HG03139 (cell line): ENCODE results near the gene LAMTOR5.
"Not testable (repeated sequence)": the region's sequence is repeated elsewhere in the genome, so short reads cannot be mapped to it uniquely, and the experiment has no call there.

Experiments
- ATAC-seq: cut with Tn5 transposase; IDR thresholded peaks from one replicate; pipeline ENCODE4 v1.9.1; 2021; ENCODE audit not compliant: unreplicated experiment

Gene LAMTOR5

DNA sequence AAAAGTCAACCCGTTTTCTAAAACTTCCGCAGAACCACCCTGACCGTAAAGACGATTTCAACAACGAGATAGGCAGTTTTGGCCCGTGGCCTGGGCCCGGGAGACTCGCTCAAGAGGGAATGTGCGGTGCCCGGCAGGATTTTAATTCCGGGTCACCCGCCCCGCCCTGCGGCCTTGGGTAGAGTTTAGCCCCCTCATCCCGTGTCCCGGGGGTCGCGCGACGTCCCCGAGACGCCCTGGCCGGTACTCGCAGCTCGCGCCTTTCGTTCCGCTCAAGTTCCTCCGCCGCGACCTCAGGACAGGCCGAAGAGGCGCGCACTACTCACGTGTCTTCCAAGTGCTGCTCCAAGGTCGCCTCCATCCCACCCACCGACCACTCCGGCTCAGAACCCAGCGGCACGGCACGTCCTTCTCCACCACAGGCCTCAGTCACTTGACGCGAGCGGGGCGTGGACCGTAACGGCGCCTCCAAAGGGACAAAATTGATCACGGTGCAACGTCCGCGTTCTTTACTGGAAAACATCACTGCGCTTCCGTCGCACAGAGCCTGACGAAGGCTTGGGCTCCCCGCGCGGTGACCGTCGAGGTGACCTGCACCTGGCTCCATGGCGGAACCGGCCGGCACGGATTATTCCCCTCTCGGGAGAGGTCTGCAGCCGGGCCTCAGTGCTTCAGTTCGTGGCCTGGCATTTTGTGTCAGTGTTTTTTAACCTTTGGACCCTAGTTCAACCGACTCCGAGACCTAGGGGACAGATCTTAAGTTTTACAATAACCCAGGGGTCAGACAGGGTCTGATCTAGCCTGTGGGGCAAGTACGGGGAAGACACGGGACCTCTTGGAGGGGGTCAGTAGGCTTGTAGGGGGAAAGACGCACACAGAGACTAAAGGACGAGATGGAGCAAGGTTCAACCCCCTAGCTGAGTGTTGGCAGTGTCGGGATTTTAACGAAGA, at the start of gene LAMTOR5:
Gene LAMTOR5, minus strand, starts transcription at position 435 of the 951 bp plus-strand sequence. Its CDS starts 74 bp downstream, at position 361.
- peak; percentile 86 for ATAC-seq

DNA sequence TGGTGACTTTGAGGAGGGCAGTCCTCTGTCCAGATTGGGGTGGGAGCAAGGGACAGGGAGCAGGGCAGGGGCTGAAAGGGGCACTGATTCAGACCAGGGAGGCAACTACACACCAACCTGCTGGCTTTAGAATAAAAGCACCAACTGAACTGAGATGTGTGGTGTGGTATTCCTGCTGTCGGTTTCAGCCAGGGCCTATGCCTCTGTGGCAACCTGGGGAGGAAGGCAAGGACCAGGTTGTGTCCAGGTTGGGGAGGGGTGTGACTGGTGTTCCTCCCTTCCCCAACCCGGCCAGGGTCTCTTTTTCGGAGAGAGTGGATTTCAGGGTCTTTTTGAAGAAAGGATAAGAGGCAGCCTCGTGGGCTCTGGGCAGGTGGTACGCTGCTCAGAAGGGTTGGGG, 49.7 kb upstream of the LAMTOR5 start:
- ATAC-seq = no peak

DNA sequence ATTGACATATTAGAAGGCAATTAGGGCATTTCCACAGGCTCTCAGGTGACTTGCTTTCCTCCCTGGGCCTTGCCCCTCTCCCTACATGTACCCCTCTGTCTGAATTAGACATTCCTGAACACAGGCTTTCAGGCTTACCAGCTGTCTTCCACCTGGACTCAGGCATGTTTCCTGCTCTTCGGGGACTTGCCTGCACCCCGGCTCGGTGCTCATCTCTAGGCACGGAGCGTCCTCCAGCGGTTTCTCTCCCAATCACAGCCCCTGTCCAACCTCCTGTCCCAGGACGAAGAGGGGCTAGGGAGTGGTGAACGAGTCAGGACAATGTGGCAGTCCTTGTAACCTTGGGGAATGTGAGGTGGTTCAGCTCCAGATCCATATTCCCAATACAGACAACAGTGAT, 47.7 kb upstream of the LAMTOR5 start:
- no peak for ATAC-seq

DNA sequence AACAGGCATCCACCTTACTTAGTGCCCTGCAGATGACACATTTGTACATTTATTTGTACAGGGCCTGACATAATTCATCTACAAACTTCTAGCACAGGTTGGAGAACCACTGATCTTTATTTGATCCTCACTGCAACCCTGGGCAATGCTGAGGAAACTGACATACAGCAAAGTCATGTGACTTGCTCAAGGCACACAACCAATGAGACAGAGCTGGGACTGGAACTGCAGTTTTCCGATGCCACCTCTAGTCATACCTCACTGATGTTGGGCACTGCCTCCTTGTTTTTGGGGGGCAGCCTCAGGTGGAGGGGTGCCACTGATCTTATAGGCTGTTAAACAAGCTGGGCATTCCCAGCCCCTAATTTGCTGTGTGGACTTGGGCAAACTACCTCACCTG, 46.8 kb upstream of the LAMTOR5 start:
- no peak for ATAC-seq

DNA sequence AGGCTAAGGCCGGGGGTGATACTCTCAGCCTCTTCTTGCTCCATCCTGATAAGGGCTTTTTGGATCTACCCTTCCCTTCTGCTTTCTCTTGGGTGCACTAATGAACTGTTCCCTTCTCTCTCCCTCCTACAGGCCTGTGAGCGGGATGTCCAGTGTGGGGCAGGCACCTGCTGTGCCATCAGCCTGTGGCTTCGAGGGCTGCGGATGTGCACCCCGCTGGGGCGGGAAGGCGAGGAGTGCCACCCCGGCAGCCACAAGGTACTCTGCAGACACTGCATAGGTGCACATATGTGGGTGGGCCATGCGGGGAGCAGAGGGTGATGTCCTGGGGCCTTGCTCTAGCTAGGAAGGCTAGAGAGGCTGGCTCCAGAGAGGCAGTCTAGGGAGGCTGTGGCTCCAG, 46.3 kb upstream of the LAMTOR5 start:
- no peak for ATAC-seq

DNA sequence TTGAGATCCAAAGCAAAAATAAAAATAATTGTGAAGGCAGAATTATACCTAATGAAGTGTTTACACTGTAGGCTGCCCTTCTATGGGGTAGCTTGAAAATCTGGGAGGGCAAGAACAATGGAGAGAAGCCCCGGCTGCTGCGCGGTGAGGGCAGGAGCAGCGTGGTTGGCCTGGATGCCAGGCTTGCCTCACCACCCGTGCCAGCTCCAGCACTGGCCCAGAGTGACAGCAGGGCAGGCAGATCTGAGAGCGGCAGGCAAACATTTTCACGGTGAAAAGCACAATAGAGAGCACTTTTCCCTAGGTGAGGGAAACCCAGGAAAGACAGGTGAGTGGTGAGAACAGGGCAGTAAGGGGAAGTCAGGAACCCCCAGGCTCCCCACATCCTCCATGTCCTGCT, 44.8 kb upstream of the LAMTOR5 start:
- ATAC-seq = no peak

DNA sequence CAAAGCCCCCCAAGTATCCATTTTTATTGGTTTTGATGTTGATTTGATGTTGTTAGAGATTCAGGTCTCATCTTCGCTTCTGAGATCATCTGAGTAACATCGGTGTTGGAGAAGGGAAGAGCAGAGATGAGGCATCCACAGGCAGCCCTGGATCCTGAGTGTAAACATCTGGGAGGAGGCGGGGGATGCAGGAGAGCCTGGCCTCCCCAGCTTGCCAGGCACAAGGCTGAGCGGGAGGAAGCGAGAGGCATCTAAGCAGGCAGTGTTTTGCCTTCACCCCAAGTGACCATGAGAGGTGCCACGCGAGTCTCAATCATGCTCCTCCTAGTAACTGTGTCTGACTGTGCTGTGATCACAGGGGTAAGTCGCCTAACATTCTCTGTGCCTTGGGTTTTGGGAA, 43.4 kb upstream of the LAMTOR5 start, which contains the start of gene PROK1:
Gene PROK1, plus strand, starts transcription at position 221 of the 400 bp plus-strand sequence. Its CDS starts 68 bp downstream, at position 289.
- ATAC-seq = no peak

DNA sequence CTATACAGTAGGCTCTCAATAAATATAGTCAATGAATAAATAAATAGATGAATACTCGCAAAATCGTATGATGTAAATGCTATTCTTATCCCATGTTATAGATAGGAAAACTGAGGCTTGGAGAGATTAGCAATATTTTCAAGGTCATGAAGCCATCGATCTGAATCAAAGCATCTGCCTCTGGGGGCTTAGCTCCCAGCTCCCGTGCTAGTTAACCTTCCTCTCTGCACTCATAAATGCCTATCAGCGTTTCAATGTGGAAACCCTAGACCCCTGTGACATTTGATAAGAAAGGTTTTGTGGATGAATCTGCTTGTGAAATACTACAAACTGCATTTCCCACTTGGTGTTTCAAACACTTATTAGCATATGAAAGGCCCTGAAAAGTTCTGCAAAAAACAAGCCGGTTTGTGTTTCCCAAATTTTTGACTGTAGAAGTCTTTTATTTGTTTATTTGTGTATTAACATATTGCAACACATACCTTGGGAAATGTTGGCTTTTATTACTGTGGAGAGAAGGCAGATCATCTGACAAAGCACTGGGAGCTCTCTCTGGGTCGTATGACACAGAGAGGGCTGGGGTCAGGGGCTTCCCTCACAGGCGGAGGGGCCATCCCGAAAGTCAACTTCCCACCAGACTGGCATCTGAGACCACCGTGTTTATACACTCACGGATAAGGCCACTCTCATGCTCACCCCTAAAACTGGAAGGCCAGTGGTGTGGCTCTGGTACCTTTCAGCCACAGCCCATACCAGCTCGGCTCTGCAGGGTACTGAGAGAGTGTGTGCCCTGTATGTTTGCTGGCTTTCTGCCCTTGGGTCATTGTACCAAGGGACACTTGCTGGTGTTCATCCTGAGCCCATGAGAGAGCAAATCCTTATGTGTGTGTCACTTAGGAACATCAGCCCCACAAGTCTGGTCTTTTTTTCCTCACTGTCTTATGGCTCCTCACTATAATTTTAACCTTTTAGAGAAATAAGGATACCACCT, 42.5 kb upstream of the LAMTOR5 start:
- no peak for ATAC-seq

DNA sequence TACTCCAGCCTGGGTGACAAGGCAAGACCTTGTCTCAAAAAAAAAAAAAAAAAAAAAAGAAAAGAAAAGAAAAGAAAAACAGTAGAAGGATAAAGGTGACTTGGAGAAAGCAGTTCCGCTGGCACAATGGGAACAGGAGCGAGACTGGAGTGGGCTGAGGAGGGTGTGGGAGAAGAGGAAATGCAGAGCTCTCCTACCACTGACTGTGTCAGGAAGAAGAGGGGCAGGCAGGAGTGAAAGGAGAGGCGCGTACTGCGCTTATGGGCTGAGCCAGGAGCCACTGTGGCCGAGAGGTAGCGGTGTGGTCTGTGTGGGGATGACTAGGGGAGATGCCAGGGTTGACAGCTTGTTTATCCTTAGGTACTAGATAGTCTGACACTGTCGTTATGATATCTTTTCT, 37.1 kb upstream of the LAMTOR5 start:
- ATAC-seq = no peak

DNA sequence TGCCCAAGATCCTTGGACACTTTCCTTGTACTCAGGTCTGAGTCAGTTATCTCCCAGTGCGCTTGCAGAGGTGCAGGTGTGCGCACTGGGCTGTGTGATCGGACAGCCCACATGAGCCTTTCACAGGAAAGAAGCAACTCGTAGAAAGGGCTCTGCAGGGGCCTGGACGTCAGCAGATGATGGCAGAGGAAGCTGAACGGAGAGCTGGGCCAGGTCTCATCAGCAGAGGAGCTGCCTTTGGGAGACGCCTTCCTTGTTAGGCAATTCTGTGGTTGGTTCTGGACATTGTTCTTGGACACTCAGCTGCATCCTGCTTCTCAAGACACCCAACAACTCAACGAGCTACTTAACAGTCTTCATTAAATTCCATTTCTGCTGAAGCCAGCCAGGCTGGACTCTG, 36.0 kb upstream of the LAMTOR5 start:
- ATAC-seq = no peak

DNA sequence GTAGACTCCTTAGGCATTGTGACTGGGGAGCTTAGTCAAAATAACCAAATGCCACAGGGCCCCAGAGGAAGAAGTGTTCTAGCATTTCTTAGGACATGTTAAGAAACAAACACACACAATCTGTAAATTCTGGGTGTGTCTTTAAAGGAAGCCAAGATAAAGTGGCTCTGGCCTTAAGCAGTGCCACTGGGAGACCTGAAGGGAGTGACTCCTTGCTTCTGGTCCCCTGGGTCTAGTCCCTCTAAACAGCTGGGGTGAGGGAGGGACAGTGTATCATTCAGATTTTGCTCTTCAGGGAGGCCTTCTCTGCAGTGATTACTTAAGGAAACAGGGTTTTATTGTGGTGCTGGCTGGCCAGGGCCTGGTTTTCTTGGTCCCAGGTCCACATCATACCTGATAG, 34.4 kb upstream of the LAMTOR5 start:
- ATAC-seq = no peak

DNA sequence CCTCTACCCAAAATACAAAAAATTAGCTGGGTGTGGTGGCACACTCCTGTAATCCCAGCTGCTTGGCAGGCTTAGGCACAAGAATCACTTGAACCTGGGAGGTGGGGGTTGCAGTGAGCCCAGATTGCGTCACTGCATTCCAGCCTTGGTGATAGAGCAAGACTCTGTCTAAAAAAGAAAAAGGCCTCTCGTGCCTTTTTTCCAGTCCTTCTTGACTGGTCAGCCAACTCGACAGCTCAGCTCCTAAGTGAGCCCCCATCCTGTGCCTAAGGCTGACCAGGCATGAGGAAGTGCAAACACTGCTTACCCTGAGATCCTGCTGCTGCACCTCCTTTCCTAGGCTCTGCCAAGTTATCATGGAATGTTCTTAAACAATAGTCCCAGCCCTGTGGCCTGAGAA, 33.4 kb upstream of the LAMTOR5 start:
- no peak for ATAC-seq

DNA sequence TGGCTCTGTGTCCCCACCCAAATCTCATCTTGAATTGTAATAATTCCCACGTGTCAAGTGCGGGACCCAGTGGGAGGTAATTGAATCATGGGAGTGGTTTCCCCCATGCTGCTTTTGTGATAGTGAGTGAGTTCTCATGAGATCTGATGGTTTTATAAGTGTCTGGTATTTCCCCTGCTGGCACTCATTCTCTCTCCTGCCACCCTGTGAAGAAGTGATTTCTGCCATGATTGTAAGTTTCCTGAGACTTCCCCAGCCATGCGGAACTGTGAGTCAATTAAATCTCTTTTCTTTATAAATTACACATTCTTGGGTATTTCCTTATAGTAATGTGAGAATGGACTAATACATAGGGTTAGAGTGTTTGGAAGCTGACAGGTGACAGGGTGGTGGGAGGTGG, 32.4 kb upstream of the LAMTOR5 start:
- ATAC-seq = not testable (repeated sequence)

DNA sequence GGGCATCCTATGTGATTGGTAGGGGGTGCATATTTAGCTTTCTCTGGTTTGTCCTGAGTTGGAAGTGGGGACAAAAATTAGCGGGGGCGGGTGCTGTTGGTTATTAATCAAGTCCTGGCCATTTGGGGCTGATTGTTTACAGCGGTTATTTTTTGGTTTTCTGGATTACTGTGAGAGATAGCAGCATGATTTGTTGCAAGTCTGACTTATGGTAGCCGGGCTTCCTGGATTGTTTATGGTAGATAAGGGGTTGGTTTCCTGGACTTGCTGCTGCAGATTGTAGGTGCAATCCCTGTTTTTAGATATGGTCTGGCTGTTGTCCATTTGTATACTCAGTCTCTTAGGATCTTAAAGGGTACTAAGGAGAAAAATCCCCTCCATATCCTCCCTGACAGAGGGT, 31.4 kb upstream of the LAMTOR5 start:
- no peak for ATAC-seq

DNA sequence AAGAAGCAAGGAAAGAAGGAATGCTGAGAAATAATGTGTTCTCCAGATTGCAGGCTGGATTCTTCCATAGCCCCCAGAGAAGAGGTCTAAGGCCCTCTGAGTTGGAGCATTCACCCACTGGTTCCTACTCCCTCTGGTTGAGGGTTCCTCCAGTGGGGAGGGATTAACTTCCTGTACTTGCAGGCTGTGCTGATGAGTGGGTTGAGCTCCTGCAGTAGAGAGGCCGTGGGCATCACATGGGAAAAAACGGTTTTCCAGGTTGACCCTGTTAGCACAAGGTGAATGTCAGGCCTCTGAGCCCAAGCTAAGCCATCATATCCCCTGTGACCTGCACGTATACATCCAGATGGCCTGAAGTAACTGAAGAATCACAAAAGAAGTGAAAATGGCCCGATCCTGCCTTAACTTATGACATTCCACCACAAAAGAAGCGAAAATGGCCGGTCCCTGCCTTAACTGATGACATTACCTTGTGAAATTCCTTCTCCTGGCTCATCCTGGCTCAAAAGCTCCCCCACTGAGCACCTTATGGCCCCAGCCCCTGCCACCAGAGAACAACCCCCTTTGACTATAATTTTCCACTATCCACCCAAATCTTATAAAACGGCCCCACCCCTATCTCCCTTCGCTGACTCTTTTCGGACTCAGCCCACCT, 30.3 kb upstream of the LAMTOR5 start:
- ATAC-seq = not testable (repeated sequence)

DNA sequence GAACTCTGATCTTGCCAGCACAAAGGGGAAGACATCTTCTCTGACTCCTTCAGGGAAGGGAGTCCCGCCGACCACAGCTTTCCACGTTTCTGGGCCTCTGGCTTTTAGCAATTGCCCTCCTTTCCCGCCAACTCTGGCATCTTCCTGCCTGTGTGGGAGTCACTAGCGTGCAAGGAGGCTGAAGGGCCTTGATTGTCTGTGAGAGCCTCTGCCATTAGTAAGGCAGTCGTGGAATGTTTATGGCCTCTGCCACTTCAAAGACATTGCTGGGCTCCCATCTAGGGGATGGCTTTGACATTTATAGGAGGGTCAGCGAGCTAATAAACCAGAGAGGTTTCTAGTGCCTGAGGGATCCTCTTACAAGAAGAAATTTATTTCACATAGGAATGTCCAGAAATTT, 29.1 kb upstream of the LAMTOR5 start:
- no peak for ATAC-seq

DNA sequence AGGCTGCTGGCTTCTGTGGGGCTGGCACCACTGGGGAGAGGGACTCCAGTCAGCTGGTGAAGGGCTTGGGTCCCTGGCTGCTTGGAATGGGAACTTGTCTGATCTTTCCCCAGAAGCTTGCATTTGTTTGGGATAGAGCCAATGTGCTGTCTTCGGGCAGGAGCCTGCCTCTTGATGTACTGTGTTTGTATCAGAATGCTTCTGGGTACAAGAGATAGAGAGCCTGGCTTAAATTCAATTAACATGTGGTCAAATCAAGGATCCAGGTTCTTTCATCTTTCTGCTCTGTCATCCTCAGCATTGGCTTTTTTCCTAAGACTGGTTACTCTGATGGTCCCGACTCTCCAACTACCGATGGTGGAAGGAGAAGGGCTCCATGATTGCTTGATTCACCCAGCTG, 27.5 kb upstream of the LAMTOR5 start:
- no peak for ATAC-seq

DNA sequence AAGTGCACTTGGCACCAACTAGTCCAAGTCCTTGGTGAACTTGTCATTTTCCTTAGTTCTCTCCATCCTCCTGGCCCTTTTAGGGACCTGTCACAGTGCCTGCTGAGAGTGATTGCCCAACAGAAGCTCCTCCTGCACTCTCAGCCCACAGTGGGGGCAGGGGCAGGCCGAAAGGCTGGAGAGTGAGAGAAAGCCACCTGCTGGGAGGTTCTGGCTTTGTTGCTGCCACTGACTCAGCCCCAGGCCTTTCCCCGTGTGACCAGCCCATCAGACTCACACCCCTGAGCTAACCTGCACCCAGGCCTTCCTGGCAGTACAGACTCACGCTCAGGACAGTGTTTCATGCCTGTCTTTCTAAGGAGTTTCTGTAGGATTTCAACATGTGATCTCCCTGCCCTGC, 26.3 kb upstream of the LAMTOR5 start:
- ATAC-seq = no peak

DNA sequence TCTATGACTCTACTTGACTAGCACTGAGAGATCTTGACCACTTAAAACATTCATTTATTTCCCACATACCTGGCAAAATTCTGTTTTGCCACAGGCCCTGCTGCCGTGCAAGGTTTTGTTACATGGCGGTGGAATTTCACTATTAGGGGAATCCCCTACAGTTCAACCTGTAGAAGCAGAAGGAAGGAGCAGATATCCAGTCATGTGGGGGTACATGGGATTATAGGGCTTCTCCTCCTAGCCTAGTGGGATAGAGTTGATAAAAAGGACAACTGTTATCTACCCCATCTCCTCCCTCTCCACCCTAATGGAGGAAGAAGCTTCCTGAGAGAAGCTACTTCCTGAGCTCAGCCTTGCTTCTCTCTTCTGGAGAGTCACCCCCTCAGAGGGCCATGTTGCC, 25.7 kb upstream of the LAMTOR5 start:
- no peak for ATAC-seq

DNA sequence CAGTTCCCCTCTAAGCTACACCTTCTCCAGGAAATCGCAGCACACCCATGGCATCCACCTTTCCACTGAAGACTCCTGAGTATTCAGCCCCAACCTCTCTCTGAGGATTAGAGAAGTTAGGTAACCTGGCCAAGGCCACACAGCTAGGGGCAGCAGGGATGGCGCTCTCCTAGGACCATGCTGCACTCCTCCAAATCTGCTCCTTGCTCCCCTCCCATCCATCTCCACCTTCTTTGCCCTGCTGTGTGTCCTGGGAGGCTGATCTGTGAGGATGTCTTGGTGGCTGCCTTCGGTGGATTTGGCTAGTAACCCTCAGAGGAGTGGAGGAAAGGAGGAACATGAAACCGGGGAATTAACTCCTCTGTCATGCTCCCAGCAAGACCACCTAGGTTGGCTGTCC, 23.4 kb upstream of the LAMTOR5 start:
- no peak for ATAC-seq

DNA sequence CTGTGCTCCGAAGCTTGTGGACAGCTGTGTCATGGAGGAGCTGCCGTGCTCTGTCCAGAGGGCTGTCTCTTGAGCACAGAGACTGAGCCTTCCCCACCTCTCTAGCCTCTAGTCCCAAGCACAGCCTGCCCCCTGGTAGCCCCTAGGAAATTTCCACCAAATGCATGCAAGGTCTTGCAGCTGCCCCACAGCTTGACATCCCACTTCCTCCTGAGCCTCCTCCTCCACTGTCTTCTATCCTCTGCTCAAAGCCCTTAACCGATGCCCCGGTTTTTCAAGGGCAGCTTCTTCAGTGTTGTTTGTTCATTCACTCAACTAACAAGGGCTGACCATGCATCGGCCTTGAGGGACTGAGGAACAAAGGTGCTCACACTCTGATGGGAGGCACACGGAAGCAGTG, 22.9 kb upstream of the LAMTOR5 start:
- no peak for ATAC-seq
